Neural progenitor cell (in vitro differentiated cells): ENCODE data around the gene IL1RL1.

ENCODE experiments used
- EZH2 ChIP-seq: fragments of 200-600 bp; sonication (generic); IDR thresholded peaks from 2 replicates; pipeline ENCODE4 v1.6.1; 2017; ENCODE audit warnings: antibody characterized with exemption, mild to moderate bottlenecking, moderate library complexity
- EZH2phosphoT487 ChIP-seq: fragments of 200-600 bp; sonication (generic); IDR thresholded peaks from 2 replicates; pipeline ENCODE4 v1.6.1; 2017; ENCODE audit warnings: antibody characterized with exemption
- TF ChIP-seq, protein P1 (sequence below): fragments of 200-600 bp; sonication (generic); IDR thresholded peaks from 2 replicates; pipeline ENCODE4 v1.5.1; 2017; ENCODE audit warnings: antibody characterized with exemption, mild to moderate bottlenecking

GRCh38 chr2:102283996-102284395 is 27.4 kb upstream of the IL1RL1 start:
- TF ChIP-seq, protein P1, sequence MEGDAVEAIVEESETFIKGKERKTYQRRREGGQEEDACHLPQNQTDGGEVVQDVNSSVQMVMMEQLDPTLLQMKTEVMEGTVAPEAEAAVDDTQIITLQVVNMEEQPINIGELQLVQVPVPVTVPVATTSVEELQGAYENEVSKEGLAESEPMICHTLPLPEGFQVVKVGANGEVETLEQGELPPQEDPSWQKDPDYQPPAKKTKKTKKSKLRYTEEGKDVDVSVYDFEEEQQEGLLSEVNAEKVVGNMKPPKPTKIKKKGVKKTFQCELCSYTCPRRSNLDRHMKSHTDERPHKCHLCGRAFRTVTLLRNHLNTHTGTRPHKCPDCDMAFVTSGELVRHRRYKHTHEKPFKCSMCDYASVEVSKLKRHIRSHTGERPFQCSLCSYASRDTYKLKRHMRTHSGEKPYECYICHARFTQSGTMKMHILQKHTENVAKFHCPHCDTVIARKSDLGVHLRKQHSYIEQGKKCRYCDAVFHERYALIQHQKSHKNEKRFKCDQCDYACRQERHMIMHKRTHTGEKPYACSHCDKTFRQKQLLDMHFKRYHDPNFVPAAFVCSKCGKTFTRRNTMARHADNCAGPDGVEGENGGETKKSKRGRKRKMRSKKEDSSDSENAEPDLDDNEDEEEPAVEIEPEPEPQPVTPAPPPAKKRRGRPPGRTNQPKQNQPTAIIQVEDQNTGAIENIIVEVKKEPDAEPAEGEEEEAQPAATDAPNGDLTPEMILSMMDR = no peak
- TF ChIP-seq EZH2 (no peak), EZH2phosphoT487 (no peak)
